Stimulated activated CD8-positive, alpha-beta memory T cell treated with anti-CD3 and anti-CD28 coated beads, Interleukin-15, amount 100 ng/mL, for 24 hours (primary cell): Measurements from ENCODE around the gene ST7L.

Experiments used
- DNase-seq: peaks from one replicate; pipeline ENCODE4 v3.0.0-alpha.2; 2020; ENCODE audit warnings: low read depth

Gene ST7L

GRCh38 chr1:112618114-112618720 lies 724 bp downstream of the ST7L start:
- DNase-seq = no peak

- DNase-seq = no peak
These were observed 4.4 kb downstream of the ST7L start for GRCh38 chr1:112614460-112615065.

- DNase-seq = no peak
These were observed 13.2 kb downstream of the ST7L start for GRCh38 chr1:112605633-112606327.

- no peak for DNase-seq
These were observed 15.4 kb downstream of the ST7L start for GRCh38 chr1:112603541-112603940.

GRCh38 chr1:112603012-112603411 lies 15.9 kb downstream of the ST7L start:
- DNase-seq = no peak

- no peak for DNase-seq
These were observed 19.5 kb downstream of the ST7L start for GRCh38 chr1:112599477-112599876.

- no peak for DNase-seq
These were observed 24.6 kb downstream of the ST7L start for GRCh38 chr1:112594208-112594876.

- DNase-seq = no peak
These were observed 29.2 kb downstream of the ST7L start for GRCh38 chr1:112589766-112590165.

GRCh38 chr1:112583366-112583765 lies 35.6 kb downstream of the ST7L start:
- DNase-seq = no peak

GRCh38 chr1:112581586-112582192 lies 37.3 kb downstream of the ST7L start:
- no peak for DNase-seq

GRCh38 chr1:112579801-112580510 lies 39.0 kb downstream of the ST7L start:
- no peak for DNase-seq

GRCh38 chr1:112576240-112576639 lies 42.7 kb downstream of the ST7L start:
- DNase-seq = no peak

GRCh38 chr1:112575154-112575804 lies 43.7 kb downstream of the ST7L start:
- no peak for DNase-seq

- DNase-seq = no peak
These were observed 53.1 kb downstream of the ST7L start for GRCh38 chr1:112565800-112566199.

GRCh38 chr1:112564081-112564480 lies 54.9 kb downstream of the ST7L start:
- no peak for DNase-seq

- no peak for DNase-seq
These were observed 55.6 kb downstream of the ST7L start for GRCh38 chr1:112563341-112563740.

GRCh38 chr1:112558634-112559033 lies 60.3 kb downstream of the ST7L start:
- DNase-seq = no peak

GRCh38 chr1:112557385-112557784 lies 61.6 kb downstream of the ST7L start:
- DNase-seq = no peak

GRCh38 chr1:112554411-112554810 lies 64.5 kb downstream of the ST7L start:
- no peak for DNase-seq

GRCh38 chr1:112549590-112549989 lies 69.4 kb downstream of the ST7L start:
- no peak for DNase-seq

GRCh38 chr1:112548547-112548946 lies 70.4 kb downstream of the ST7L start:
- DNase-seq = no peak
